GM12875 (cell line): Measurements from ENCODE around the gene ANKS6.

Experiments
- H3K4me3 ChIP-seq: one replicate; pipeline ENCODE4 v1.5.1; 2011; ENCODE audit warnings: low read depth, low read length, control low read depth
- TF ChIP-seq, protein P1 (sequence below): IDR thresholded peaks from 2 replicates; pipeline ENCODE4 v1.5.1; 2011; ENCODE audit warnings: low read depth, mild to moderate bottlenecking, control low read depth, inconsistent platforms, low read length, moderate library complexity, borderline replicate concordance; ENCODE audit not compliant: insufficient read depth

ANKS6 gene

GRCh38 chr9:98698856-98699255, 97.5 kb downstream of the ANKS6 start:
- TF ChIP-seq, protein P1, sequence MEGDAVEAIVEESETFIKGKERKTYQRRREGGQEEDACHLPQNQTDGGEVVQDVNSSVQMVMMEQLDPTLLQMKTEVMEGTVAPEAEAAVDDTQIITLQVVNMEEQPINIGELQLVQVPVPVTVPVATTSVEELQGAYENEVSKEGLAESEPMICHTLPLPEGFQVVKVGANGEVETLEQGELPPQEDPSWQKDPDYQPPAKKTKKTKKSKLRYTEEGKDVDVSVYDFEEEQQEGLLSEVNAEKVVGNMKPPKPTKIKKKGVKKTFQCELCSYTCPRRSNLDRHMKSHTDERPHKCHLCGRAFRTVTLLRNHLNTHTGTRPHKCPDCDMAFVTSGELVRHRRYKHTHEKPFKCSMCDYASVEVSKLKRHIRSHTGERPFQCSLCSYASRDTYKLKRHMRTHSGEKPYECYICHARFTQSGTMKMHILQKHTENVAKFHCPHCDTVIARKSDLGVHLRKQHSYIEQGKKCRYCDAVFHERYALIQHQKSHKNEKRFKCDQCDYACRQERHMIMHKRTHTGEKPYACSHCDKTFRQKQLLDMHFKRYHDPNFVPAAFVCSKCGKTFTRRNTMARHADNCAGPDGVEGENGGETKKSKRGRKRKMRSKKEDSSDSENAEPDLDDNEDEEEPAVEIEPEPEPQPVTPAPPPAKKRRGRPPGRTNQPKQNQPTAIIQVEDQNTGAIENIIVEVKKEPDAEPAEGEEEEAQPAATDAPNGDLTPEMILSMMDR, result no peak
- H3K4me3 ChIP-seq, result no peak overlapping the region

DNA sequence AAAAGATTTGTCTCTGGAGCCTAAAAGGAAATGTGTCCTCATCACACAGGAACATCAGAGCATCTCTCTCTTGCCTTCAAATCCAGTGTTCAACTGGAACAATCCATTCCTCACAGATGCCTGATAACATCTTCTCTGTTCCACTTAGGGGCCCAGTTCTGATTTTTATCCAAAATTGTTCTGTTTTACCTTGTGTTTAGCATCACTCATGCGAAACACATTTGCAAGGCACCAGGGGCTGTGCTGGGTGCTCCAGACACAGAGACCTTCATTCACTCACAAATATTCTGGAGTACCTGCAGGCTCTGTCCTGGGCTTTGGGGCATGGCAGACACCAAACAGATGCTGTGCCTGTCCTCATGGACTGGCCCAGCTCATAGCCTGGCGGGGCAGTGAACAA, 101.4 kb downstream of the ANKS6 start:
- no peak overlapping the region for H3K4me3 ChIP-seq
- TF ChIP-seq, protein P1, result no peak

GRCh38 chr9:98692392-98692791, 104.0 kb downstream of the ANKS6 start:
- no peak overlapping the region for H3K4me3 ChIP-seq
- TF ChIP-seq, protein P1, result no peak

- TF ChIP-seq, protein P1, result no peak
- H3K4me3 ChIP-seq, result no peak overlapping the region
Measured at GRCh38 chr9:98691890-98692289, 104.5 kb downstream of the ANKS6 start.

- TF ChIP-seq, protein P1, result no peak
- no peak overlapping the region for H3K4me3 ChIP-seq
Measured at GRCh38 chr9:98690686-98691085, 105.7 kb downstream of the ANKS6 start.

- no peak overlapping the region for H3K4me3 ChIP-seq
- TF ChIP-seq, protein P1, result no peak
Measured at GRCh38 chr9:98688710-98689495, 107.5 kb downstream of the ANKS6 start.

DNA sequence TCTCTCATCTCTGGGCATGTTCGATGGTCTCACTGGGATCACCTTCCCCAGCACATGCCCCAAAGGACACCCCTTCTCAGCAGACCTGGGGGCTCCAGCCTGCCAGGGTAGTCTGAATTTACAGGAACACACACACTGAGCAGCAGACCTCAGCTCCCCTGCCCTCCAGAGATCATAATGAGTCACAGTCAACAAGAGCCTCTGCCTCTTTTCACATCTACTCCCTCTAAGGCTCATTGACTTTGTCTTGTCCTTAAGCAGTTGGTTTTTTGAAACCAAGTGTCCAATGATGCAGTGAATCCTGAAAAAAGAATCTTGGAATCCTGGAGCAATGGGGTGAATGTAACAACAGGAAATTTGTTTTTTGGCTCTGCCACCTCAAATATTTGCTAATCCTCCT, 108.4 kb downstream of the ANKS6 start:
- TF ChIP-seq, protein P1, result no peak
- no peak overlapping the region for H3K4me3 ChIP-seq
